PC-3 (cell line): ENCODE data around the gene RPL22. TPM values are rescaled to one million over a fixed set of nuclear protein-coding genes. Genes with fewer than 3 reads are reported as not detected.

Source experiments
- ATAC-seq: fragments of 200-7000 bp; cut with Tn5 transposase; 2 replicates; pipeline ENCODE4 v1.9.1; 2020; ENCODE audit warnings: mild to moderate bottlenecking, moderate library complexity
- BruUV-seq: library from RNA; stranded (reverse); fragments of 400-500 nt; replicated peaks from 2 replicates; lab custom pipeline; 2021; lab: Mats Ljungman, UMichigan
- CTCF ChIA-PET: fragments of 300-600 bp; sonication (Branson Sonifier 250); formaldehyde crosslinking; loops from one replicate; lab custom pipeline; 2022; ENCODE audit warnings: antibody characterized with exemption; lab: Charles Lee
- POLR2A ChIA-PET: fragments of 300-600 bp; sonication (Branson Sonifier 250); formaldehyde crosslinking; loops from one replicate; lab custom pipeline; 2022; ENCODE audit warnings: antibody characterized with exemption; ENCODE audit not compliant: unreplicated experiment; lab: Charles Lee
- DNase-seq: peaks from one replicate; pipeline ENCODE4 v3.0.0-alpha.2; 2015
- H2AFZ ChIP-seq: fragments of 300-600 bp; sonication (generic); 2 replicates; pipeline ENCODE4 v1.6.0; 2016; ENCODE audit warnings: antibody characterized with exemption, low read length
- H3F3A ChIP-seq: fragments of 300-600 bp; sonication (generic); one replicate; pipeline ENCODE4 v1.6.0; 2017; ENCODE audit warnings: antibody characterized with exemption, low read length, control low read depth, mild to moderate bottlenecking; ENCODE audit not compliant: unreplicated experiment
- H3K27ac ChIP-seq: fragments of 300-600 bp; sonication (generic); 2 replicates; pipeline ENCODE4 v1.5.1; 2016; ENCODE audit warnings: mild to moderate bottlenecking, low read length
- H3K27me3 ChIP-seq: fragments of 300-600 bp; sonication (generic); 2 replicates; pipeline ENCODE4 v1.6.1; 2016; ENCODE audit warnings: low read length, mixed read lengths
- H3K36me3 ChIP-seq: fragments of 300-600 bp; sonication (generic); 2 replicates; pipeline ENCODE4 v1.6.1; 2016; ENCODE audit warnings: low read depth, mixed run types, low read length, mixed read lengths
- H3K4me1 ChIP-seq: fragments of 300-600 bp; sonication (generic); 2 replicates; pipeline ENCODE4 v1.5.1; 2016; ENCODE audit warnings: low read length; ENCODE audit not compliant: insufficient read depth
- H3K4me2 ChIP-seq: fragments of 300-600 bp; sonication (generic); 2 replicates; pipeline ENCODE4 v1.6.0; 2016; ENCODE audit warnings: low read length
- H3K4me3 ChIP-seq: fragments of 300-600 bp; sonication (generic); 2 replicates; pipeline ENCODE4 v1.5.1; 2016; ENCODE audit warnings: mild to moderate bottlenecking, low read length, mixed read lengths
- H3K79me2 ChIP-seq: fragments of 300-600 bp; sonication (generic); 2 replicates; pipeline ENCODE4 v1.6.1; 2017; ENCODE audit warnings: low read length, mixed read lengths
- H3K9ac ChIP-seq: fragments of 300-600 bp; sonication (generic); 2 replicates; pipeline ENCODE4 v1.6.0; 2016; ENCODE audit warnings: mild to moderate bottlenecking, low read length
- H3K9me2 ChIP-seq: fragments of 300-600 bp; sonication (generic); replicated peaks from 2 replicates; pipeline ENCODE4 v1.6.1; 2016; ENCODE audit warnings: mixed run types, low read length, mixed read lengths
- H3K9me3 ChIP-seq: fragments of 300-600 bp; sonication (generic); 2 replicates; pipeline ENCODE4 v1.6.1; 2016; ENCODE audit warnings: low read length, mixed read lengths
- H4K20me1 ChIP-seq: fragments of 300-600 bp; sonication (generic); 2 replicates; pipeline ENCODE4 v1.6.1; 2016; ENCODE audit warnings: low read length, mixed read lengths
- EZH2 ChIP-seq: fragments of 300-600 bp; sonication (generic); IDR thresholded peaks from one replicate; pipeline ENCODE4 v1.6.1; 2017; ENCODE audit warnings: antibody characterized with exemption, mild to moderate bottlenecking, low read length; ENCODE audit not compliant: unreplicated experiment
- EZH2phosphoT487 ChIP-seq: fragments of 300-600 bp; sonication (generic); IDR thresholded peaks from 2 replicates; pipeline ENCODE4 v1.6.1; 2018; ENCODE audit warnings: mild to moderate bottlenecking, antibody characterized with exemption, low read length, borderline replicate concordance
- intact Hi-C: fragments of 100-400 bp; cut with micrococcal nuclease; formaldehyde crosslinking; loops from 2 replicates; pipeline ENCODE4 v1.9.0; 2023
- total RNA-seq: library from RNA; depleted of rRNA; stranded (reverse); fragments of >200 nt; gene quantifications from 2 replicates; pipeline ENCODE4 v1.2.3, GENCODE V29; 2014
- TF ChIP-seq, protein P1 (sequence below): fragments of 300-600 bp; sonication (generic); conservative IDR thresholded peaks from 2 replicates; pipeline ENCODE4 v1.5.1; 2017; ENCODE audit warnings: antibody characterized with exemption, low read depth, mild to moderate bottlenecking, low read length

Gene RPL22
- total RNA-seq, 1 experiment from 2014 or later = 283 TPM

DNA sequence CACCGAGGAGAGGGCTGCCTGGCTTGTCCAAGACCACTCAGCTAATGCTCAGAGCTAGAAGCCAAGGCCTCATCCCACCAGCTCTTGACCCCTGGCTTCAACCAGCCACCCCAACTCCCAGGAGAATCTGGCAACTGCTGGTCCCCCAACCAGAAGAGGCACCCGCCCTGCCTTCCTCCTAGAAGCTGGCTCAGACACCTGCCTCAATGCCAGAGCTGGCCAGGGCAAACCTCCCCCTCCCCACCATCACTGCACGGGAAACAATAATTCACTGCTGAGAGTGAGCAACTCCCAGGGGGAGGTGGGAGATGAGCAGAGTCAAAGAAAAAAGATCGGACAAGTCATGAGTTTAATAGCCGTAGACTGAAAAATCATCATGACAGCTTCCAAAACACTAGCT, 22.6 kb downstream of the RPL22 start:
- Histone ChIP-seq H3K79me2 (no peaks in the 10 kb centered on the region), H3K27me3 (peaks cover 26% of the 10 kb centered on the region)
- POLR2A ChIA-PET = no interaction called here

DNA sequence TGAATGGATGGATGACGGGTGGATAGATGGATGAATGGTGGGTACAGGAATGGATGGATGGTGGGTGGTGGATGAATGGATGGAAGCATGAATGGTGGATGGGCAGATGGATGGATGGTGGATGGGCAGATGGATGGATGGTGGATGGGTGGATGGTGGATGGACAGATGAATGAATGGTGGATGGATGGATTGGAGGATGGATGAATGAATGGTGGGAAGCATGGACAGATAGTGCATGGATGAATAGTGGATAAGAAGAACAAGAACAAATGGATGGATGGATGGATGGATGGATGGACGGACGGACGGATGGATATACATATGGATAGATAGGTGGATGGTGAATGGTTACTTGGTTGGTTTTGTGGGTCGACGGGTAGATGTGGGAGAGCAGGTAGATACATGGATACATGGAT, 24.0 kb downstream of the RPL22 start:
- ATAC-seq (no peak), DNase-seq (no peak)
- POLR2A ChIA-PET = no interaction called here
- TF ChIP-seq, protein P1, sequence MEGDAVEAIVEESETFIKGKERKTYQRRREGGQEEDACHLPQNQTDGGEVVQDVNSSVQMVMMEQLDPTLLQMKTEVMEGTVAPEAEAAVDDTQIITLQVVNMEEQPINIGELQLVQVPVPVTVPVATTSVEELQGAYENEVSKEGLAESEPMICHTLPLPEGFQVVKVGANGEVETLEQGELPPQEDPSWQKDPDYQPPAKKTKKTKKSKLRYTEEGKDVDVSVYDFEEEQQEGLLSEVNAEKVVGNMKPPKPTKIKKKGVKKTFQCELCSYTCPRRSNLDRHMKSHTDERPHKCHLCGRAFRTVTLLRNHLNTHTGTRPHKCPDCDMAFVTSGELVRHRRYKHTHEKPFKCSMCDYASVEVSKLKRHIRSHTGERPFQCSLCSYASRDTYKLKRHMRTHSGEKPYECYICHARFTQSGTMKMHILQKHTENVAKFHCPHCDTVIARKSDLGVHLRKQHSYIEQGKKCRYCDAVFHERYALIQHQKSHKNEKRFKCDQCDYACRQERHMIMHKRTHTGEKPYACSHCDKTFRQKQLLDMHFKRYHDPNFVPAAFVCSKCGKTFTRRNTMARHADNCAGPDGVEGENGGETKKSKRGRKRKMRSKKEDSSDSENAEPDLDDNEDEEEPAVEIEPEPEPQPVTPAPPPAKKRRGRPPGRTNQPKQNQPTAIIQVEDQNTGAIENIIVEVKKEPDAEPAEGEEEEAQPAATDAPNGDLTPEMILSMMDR = no peak
- no peak for TF ChIP-seq EZH2
- no peak overlapping the region for H3K4me3 ChIP-seq
- no peaks in the 10 kb centered on the region for H3K79me2 ChIP-seq
- H3K4me1 ChIP-seq = peaks cover 9% of the 10 kb centered on the region
- intact Hi-C loops = no loop called here
- no peaks in the 10 kb centered on the region for H3K9me2 ChIP-seq
- H4K20me1 ChIP-seq = no peaks in the 10 kb centered on the region
- peaks cover 22% of the 10 kb centered on the region for H3K27me3 ChIP-seq
- H2AFZ ChIP-seq = no peak overlapping the region
- H3F3A ChIP-seq = no peaks in the 10 kb centered on the region
- H3K4me2 ChIP-seq = no peak overlapping the region
- CTCF ChIA-PET = no interaction called here
- H3K9ac ChIP-seq = no peak overlapping the region
- no TSS peak for BruUV-seq
- no peaks in the 10 kb centered on the region for H3K9me3 ChIP-seq
- no peaks in the 10 kb centered on the region for H3K36me3 ChIP-seq
- no peak overlapping the region for H3K27ac ChIP-seq

More for the DNA sequence above, 22.6 kb downstream of the RPL22 start:
- TF ChIP-seq EZH2phosphoT487 = no peak
- TF ChIP-seq, protein P1 = no peak
- TF ChIP-seq EZH2 = no peak
- no peaks in the 10 kb centered on the region for H3K9me3 ChIP-seq
- intact Hi-C loops = no loop called here
- peaks cover 3% of the 10 kb centered on the region for H3F3A ChIP-seq
- no peak overlapping the region for H3K27ac ChIP-seq
- ATAC-seq = no peak
- H2AFZ ChIP-seq = no peak overlapping the region
- H3K36me3 ChIP-seq = no peaks in the 10 kb centered on the region
- no TSS peak for BruUV-seq
- no peak overlapping the region for H3K4me2 ChIP-seq
- peaks cover 9% of the 10 kb centered on the region for H3K4me1 ChIP-seq
- DNase-seq = no peak
- no peak overlapping the region for H3K4me3 ChIP-seq
- H3K9me2 ChIP-seq = no peaks in the 10 kb centered on the region
- H3K9ac ChIP-seq = no peak overlapping the region
- CTCF ChIA-PET = no interaction called here
- H4K20me1 ChIP-seq = no peaks in the 10 kb centered on the region

DNA sequence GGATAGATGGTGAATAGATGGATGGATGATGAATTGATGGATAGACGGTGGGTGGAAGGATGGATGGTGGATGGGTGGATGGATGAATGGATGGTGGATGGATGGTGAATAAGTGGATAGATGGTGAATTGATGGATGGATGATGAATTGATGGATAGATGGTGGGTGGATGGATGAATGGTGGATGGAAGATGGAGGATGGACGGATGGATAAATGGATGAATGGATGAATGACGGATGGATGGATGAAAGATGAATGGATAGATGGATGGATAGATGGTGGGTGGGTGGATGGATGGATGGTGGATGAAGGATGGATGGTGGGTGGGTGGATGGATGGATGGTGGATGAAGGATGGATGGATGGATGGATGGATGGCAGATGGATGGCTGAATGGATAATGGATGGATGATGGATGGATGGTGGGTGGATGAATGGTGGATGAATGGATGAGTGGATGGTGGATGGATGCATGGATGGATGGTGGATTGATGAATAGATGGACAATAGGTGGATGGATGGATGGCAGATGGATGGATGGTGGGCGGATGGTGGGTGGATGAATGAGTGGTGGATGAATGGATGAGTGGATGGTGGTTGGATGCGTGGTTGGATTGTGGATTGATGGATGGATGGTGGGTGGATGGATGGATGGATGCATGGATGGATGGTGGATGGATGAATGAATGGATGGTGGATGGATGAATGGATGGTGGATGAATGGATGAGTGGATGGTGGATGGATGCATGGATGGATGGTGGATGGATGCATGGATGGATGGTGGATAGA, 24.6 kb downstream of the RPL22 start:
- BruUV-seq = no TSS peak
- Histone ChIP-seq H3K36me3 (no peaks in the 10 kb centered on the region), H3K9me2 (no peaks in the 10 kb centered on the region), H3K4me3 (no peak overlapping the region), H4K20me1 (no peaks in the 10 kb centered on the region), H3K9me3 (no peaks in the 10 kb centered on the region), H2AFZ (no peak overlapping the region), H3K27ac (no peak overlapping the region), H3K4me2 (no peak overlapping the region), H3F3A (no peaks in the 10 kb centered on the region), H3K4me1 (peaks cover 9% of the 10 kb centered on the region), H3K9ac (no peak overlapping the region), H3K27me3 (peaks cover 22% of the 10 kb centered on the region), H3K79me2 (no peaks in the 10 kb centered on the region)
- no peak for ATAC-seq
- TF ChIP-seq EZH2 (no peak), EZH2phosphoT487 (no peak)
- TF ChIP-seq, protein P1 = no peak
- POLR2A ChIA-PET = no interaction called here
- CTCF ChIA-PET = no interaction called here
- intact Hi-C loops = no loop called here
- DNase-seq = no peak
